ENCODE measurements around the gene PTTG1. TPM values are rescaled to one million over a fixed set of nuclear protein-coding genes. Genes with fewer than 3 reads are reported as not detected.

PTTG1 gene
- total and polyA plus RNA-seq, 2 donors (not counting 1 experiment from before 2014, with no cell fraction given), result 8.1 to 15.4 TPM

GRCh38 chr5:160458806-160459800 is 37.4 kb downstream of the PTTG1 start:
- TF ChIP-seq, protein P1, sequence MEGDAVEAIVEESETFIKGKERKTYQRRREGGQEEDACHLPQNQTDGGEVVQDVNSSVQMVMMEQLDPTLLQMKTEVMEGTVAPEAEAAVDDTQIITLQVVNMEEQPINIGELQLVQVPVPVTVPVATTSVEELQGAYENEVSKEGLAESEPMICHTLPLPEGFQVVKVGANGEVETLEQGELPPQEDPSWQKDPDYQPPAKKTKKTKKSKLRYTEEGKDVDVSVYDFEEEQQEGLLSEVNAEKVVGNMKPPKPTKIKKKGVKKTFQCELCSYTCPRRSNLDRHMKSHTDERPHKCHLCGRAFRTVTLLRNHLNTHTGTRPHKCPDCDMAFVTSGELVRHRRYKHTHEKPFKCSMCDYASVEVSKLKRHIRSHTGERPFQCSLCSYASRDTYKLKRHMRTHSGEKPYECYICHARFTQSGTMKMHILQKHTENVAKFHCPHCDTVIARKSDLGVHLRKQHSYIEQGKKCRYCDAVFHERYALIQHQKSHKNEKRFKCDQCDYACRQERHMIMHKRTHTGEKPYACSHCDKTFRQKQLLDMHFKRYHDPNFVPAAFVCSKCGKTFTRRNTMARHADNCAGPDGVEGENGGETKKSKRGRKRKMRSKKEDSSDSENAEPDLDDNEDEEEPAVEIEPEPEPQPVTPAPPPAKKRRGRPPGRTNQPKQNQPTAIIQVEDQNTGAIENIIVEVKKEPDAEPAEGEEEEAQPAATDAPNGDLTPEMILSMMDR (IDR thresholded peaks at IDR 0.05), result no peak
- no peak for TF ChIP-seq EZH2 (IDR thresholded peaks at IDR 0.05; ENCODE audit: borderline replicate concordance, insufficient read depth, low read depth, low read length, poor library complexity, severe bottlenecking)
- H3K27me3 Mint-ChIP-seq, result peaks cover 5% of the 10 kb centered on the region
- Histone ChIP-seq H3K9me3 (ENCODE audit: control extremely low read depth in 1 of 3, control insufficient read depth in 2 of 3, insufficient read depth in 1 of 3, low read length in 2 of 3) (no peaks in the 10 kb centered on the region), H4K20me1 (ENCODE audit: control insufficient read depth, insufficient read depth, low read length, poor library complexity, severe bottlenecking) (no peaks in the 10 kb centered on the region), H3K27ac (ENCODE audit: low read length in 2 of 2) (no peak overlapping the region), H3K4me3 (ENCODE audit: control extremely low read depth in 1 of 5, extremely low read depth in 1 of 5, insufficient read depth in 1 of 5, low read depth in 2 of 5, low read length in 4 of 5) (no peak overlapping the region), H3K4me2 (replicated peaks; ENCODE audit: low read depth, low read length, poor library complexity, severe bottlenecking) (no peak overlapping the region), H3K9ac (ENCODE audit: low read length) (no peak overlapping the region), H3K36me3 (replicated peaks in 1 of 2; ENCODE audit: control extremely low read depth in 1 of 2, control insufficient read depth in 1 of 2, extremely low read depth in 1 of 2, insufficient read depth in 2 of 2, low read length in 1 of 2) (no peaks in the 10 kb centered on the region), H2AFZ (ENCODE audit: insufficient read depth, low read depth, low read length, poor library complexity, severe bottlenecking) (no peak overlapping the region), H3K4me1 (ENCODE audit: control insufficient read depth in 2 of 2, insufficient read depth in 2 of 2, low read length in 2 of 2) (peaks cover 0 to 3% of the 10 kb centered on the region in 2 donors), H3K27me3 (replicated peaks in 1 of 4; ENCODE audit: control extremely low read depth in 1 of 4, control insufficient read depth in 3 of 4, insufficient read depth in 4 of 4, low read length in 3 of 4) (peaks cover 0 to 12% (median 0%) of the 10 kb centered on the region in 4 experiments), H3K79me2 (ENCODE audit: control insufficient read depth, insufficient read depth, low read length) (no peaks in the 10 kb centered on the region)
- peaks cover 15% of the 10 kb centered on the region for H3K4me1 Mint-ChIP-seq
- H3K27ac Mint-ChIP-seq, result no peak overlapping the region
- CTCF ChIA-PET, result interaction anchor here (0.9 to 2.9 kb wide), 3 partner anchors 8 to 49 kb away, joined by 3 to 37 read pairs (median 3); no protein-coding TSS in a partner anchor
- H3K9me3 Mint-ChIP-seq (ENCODE audit: insufficient read depth), result no peaks in the 10 kb centered on the region
- peak; percentile 66 for ATAC-seq (ENCODE audit: low read depth)
- POLR2A ChIA-PET, result no interaction called here
- H3K4me3 Mint-ChIP-seq, result no peak overlapping the region
- intact Hi-C loops (cut with micrococcal nuclease), result no loop called here
- WGBS (ENCODE audit: insufficient coverage), result 80% methylated on average over 1 of the region's 8 CpGs
- DNase-seq, result no peak

Data from B cell (primary cell).